GM18867 (cell line): ENCODE data around the gene KCNG4.

Experiments used
- ATAC-seq: cut with Tn5 transposase; IDR thresholded peaks from one replicate; pipeline ENCODE4 v1.9.1; 2021; ENCODE audit warnings: mild to moderate bottlenecking, moderate library complexity; ENCODE audit not compliant: unreplicated experiment

KCNG4 gene, protein sequence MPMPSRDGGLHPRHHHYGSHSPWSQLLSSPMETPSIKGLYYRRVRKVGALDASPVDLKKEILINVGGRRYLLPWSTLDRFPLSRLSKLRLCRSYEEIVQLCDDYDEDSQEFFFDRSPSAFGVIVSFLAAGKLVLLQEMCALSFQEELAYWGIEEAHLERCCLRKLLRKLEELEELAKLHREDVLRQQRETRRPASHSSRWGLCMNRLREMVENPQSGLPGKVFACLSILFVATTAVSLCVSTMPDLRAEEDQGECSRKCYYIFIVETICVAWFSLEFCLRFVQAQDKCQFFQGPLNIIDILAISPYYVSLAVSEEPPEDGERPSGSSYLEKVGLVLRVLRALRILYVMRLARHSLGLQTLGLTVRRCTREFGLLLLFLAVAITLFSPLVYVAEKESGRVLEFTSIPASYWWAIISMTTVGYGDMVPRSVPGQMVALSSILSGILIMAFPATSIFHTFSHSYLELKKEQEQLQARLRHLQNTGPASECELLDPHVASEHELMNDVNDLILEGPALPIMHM

DNA sequence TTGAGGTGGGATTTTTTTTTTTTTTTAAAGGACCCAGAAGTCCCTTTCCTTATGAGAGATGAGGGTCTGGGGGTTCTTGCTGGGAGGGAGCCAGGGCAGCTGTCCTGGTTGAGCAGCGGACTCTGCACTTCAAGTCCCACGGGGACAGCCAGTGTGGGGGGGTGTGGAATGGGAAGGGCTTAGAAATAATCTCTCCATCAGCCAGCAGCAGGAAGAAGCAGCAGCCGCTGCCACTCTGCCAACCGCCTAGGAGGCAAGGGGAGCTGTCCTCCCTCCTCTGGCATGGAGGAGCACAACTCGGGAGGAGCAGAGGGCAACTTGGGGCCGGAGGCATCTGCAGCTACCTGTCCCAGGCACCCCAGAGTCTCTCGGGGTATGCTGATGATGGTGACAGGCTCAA, at the start of gene KCNG4:
Gene KCNG4 (minus strand): TSS at position 104 of the 400 bp plus-strand sequence. CDS start 2,527 bp downstream, outside the sequence.
- no peak for ATAC-seq

DNA sequence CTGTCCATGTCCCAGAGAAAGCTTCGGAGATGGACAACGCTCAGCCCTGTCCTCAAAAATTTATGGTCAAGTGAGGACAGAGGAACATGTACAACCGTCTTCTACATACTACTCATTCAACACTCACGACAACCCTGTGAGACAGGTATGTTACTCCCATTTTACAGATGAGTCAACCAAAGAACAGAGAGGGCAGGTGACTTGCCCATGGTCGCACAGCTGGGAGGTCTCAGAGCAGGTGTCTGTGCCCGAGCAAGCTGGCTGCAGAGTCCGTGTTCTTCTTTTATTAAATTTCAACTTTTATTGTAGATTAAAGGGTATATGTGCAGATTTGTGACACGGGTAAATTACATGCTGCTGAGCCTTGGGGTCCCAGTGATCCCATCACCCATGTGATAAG, 49.1 kb upstream of the KCNG4 start:
- no peak for ATAC-seq

DNA sequence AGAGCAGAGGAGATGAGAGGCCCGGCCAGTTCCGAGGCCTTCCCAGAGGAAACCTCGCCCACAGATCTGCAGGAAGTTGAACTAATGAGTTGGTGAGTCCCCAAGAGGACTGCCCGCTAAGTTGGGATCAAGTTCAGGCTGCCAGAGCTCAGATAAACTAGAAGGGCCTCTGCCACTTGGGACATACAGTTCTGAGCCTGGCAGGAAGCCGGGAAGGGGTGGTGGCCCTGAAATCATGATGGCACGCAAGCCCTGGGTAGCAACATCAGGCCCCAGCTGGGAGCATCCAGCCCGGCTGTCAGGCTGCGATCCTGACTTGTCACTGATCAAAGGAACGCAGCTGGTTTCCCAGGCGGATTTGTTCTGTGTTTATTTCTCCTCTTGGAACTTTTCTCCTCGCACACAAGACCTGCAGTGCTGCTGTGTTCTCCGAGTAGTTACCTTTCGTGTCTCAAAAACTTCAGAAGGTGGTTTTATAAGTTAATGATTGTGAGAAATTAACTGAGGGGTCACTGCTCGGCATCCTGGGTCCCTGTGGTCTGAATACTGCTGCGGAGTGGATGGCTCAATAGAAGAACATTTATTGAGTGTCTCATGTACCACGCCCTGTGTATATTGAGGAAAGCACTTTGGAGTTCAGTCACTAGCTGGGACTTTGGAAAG, 46.9 kb upstream of the KCNG4 start:
- no peak for ATAC-seq

DNA sequence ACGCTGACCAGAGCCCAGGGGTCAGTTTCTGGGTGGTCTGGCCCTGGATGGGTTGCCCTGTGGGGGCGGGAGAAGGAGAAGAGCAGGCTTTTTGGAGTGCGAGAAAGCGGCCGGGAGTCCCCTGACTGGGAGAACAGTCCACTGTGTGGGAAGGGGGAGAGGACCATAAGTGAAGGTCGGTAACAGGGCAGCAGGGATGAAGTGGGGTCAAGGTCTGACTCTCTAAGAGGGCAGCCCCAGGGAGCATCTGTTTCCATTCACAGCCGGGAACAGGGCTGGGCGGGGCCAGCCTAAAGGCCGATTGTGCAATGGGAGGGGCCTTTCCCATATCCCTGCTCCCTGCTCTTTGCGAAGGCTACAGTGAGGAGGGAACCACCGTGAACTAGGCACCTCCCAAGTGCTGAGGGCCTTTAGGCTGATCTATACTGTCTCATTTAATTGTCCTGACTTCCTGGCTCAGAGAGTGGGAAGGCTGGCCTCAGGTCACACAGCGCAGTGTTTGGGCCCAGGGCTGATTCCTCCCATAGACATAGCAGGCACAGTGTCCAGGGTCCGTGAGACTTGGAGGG, 44.4 kb upstream of the KCNG4 start:
- ATAC-seq = no peak

DNA sequence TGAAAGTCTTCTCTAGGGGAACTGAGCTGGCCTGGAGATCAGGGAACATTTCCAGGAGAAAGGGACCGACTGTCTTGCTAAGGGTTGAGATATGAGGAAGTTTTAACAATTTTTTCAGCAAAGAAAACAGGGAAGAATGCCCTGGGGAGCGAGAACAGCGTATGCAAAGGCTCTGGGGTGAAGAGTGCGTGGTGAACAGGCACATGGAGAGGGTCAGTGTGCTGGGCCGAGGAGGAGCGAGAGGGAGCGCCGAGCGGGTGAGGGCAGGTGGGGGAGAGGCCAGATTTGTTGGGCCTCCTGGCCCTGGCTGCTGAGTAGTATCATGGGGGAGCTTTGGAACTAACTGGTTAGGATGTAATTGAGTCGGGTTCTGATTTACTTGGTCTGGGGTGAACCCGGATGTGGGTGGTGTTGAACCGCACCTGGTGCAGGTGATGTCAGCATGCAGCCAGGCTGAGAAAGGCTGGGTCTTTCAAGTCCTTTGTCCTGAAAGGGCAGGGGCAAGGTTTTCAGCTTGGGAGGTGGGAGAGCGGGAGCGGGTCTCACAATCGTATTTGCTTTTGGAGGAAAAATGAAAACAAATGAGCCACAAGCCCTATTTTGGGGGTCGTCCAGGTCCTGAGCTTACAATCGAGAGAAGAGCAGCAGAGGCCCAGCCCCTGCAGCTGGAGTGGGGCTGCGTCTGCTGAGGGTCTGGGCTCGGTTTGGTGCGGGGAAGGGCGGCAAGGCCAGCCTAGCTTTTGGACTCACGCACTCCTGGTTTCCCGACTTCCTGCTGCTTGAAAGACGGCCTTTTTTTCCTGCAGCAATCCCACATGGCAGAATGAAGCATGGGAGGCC, 43.7 kb upstream of the KCNG4 start:
- ATAC-seq = no peak

DNA sequence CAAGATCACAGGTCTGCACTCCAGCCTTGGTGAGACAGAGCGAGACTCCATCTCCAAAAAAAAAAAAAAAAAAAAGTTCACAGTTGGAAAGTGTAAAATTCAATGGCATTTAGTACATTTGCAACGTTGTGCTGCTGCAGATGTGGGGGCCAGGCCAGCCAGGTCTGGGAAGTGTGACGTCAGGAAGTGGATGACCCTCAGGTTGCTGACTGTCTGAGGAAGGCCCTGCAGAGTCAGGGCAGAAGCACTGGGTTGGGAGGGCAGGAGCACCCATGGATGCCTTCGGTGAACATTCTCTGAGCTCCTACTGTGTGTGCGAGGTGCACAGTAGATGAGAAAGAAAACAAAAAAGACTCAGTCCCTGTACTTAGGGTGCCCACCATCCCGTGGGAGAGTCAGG, 42.7 kb upstream of the KCNG4 start:
- ATAC-seq = no peak

DNA sequence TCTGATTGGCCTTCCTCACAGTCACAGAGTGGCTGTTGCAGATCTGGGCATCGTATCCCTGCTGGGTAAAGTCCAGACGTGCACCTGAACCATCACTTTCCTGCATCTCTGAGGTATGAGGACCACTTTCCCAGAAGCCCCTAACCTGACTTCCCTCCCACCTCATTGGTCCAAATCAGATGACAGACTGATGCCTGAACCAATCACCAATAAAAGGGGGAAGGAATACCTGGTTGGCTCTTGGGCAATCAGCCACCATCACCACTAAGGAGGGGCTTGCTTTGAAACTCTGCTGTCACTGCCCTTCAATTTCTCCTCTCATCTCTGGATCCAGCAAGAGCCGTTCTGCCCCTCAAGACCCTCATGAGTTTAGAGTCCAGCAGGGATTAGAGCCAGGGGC, 41.3 kb upstream of the KCNG4 start:
- no peak for ATAC-seq

DNA sequence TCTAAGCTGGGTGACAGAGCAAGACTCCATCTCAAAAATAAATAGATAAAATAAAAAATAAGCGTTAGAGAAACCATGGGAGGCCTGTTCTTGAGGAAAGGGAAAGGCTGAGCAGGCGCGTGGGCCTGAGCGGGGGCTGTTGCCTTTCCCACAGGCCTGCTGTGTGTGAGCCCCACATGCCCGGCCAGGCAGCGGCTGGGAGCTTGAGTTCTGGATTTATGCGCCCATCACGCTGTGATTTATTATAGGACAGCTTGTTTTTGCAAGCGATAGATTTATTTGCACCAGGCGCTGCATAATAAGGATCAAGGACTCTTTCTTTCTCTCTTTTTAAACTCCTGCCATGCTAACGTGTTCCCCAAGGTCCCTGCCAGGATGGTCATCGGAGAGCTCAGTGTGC, 40.1 kb upstream of the KCNG4 start:
- ATAC-seq = no peak

DNA sequence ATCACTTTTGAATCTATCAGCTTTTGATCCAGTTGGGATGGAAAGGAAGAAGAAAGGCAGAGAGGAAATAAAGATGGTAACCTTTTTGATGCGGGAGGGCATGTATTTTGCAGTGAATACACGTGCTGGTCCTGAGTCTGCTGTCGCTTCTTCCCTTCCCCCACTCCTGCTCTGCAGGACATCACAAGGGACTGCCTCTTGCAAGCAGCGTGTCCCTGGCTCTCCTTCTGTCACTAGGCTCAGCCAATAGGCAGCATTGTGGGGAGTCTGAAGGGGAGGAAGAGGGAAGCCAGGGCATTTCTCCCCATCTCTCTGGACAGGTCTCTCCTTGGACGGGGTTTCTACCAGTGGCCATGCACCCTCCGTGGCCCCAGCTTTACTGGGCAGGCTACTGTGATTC, 39.2 kb upstream of the KCNG4 start:
- ATAC-seq = no peak

DNA sequence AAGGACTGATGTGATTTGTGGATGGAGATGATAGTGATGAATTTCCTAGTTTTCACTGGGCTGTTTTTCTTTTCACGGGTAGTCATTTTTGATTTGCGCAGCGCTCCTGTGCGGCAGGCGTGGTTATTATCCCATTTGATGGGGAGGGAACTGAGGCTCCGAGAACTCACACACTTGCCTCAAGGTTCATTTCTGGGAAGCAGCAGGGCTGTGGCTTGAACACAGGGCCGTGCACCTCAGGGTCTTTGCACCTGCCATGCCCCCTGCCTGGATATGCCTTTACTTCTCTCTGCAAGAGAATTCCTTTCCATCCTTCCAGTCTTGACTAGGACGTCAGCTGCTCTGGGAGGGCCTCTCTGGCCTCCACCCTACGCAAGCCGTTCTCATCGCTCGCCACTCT, 38.5 kb upstream of the KCNG4 start:
- no peak for ATAC-seq

DNA sequence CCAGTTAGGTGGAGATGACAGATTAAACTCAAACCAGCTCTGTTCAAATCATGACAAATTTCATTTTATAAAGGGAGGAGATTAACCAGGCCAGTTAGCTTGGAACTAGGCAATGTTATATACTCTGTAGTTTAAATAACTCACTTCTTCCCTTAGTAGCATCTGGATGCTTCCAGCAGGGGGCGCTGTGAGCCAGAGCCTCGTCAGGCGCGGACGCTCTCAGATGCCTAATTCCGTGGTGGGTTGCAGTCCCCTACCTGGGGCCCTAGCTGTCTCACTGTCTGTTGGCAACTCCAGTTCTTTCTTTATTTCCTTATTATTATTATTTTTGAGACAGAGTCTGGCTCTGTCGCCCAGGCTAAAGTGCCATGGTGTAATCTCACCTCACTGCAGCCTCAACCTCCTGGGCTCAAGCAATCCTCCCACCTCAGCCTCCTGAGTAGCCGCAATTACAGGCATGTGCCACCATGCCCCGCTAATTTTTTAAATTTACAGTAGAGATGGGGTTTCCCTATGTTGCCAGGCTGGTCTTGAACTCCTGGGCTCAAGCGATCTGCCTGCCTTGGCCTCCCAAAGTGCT, 37.5 kb upstream of the KCNG4 start:
- no peak for ATAC-seq

DNA sequence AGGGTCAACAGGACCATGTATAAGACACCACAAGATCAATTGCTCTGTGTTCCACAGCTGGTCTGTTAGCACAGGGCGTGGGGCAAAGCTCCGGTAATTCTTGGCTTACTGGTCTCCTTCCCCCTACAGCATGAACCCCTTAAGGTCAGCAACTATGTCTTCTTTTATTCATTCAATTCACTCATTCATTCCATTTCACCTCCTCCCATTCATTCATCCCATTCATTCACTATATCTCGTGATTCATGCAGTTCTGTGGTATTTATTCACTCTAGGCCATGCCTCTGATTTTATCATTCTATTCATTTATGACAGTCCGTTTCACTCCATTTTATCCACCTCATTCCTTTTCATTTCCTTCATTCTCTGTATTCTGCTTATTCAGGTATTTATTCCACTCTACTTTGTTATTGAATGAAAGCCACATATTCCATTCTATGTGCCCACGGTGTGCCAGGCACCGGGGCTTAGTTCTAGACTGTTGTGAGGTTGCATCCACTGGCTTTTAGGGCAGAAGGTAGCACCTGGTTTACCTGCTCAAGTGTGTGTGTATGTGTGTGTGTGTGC, 35.9 kb upstream of the KCNG4 start:
- ATAC-seq = no peak

DNA sequence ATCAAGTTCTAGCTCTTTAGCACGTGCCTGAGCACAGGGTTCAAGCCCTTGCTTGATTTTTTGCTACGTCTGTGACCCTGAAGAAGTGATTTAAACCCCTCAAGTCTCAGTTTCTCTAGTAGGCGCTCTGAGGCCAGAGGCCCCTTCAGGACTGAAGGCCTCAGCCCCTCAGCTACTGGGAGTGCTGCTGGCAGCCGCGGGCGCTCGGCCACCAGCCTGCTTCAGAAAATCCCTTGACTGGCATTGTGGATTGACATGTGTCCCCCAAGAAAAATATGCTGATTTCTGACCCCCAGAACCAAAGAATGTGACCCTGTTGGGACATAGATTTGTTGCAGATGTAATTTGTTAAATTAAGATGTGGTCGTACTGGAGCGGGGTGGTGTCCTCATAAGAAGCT, 34.7 kb upstream of the KCNG4 start:
- no peak for ATAC-seq

DNA sequence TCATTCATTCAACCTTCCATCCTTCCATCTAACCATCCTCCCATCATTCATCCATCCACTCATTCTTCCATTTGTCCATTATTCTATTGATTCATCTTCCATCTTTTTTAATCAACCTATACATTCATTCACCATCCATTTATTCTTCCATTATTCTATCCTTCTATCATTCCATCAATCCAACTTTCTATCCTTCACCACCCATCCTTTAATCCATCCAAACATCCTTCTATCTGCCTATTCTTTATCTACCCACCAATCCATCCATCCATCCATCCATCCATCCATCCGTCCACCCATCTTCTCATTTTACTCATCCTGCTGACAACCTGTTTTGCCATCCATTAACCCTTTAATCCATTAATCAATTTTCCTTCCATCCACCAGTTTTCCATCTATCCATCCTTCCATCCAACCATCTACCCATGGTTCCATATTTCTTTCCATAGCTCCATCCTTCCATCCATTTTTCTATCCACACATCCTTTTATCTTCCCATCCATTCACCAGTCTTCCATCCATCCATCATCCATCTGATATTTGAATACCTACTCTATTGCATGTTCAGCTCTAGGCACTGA, 33.0 kb upstream of the KCNG4 start:
- no peak for ATAC-seq

DNA sequence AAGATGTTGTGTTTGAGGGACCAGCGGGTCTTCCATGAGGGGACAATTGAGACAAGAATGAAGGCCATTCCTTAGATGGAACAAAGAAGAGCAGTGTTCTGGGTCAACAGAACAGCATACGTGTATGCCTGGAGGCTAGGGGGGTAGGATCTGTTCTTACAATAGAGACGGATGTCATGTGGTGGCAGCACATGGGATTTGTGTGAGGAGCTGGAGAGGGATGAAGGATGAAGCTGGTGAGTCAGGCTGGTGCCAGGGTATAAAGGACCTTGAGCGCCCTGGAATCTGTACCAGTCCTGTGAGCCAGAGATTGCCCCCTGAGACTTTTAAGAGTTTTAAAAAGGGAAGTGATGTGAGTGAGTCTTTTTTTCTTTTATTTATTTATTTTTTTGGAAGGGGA, 32.1 kb upstream of the KCNG4 start:
- ATAC-seq = no peak

DNA sequence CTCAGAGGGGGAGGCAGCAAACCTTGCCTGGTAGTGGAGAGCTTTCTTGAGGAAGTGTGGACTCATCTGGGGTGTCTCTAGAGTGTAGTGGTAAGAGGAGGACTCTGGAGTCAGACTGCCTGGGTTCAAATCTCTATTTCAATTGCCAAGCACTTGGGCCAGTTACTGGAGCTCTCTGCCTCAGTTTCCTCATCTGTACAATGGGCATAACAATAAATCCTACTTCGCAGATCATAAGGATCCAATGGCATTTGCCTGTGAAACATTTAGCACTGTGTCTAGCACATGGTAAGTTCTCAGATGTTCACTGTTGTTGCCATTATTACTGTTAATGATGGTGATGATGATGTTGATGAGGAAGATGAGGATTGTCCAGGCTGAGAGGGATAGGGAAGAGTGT, 31.2 kb upstream of the KCNG4 start:
- no peak for ATAC-seq

DNA sequence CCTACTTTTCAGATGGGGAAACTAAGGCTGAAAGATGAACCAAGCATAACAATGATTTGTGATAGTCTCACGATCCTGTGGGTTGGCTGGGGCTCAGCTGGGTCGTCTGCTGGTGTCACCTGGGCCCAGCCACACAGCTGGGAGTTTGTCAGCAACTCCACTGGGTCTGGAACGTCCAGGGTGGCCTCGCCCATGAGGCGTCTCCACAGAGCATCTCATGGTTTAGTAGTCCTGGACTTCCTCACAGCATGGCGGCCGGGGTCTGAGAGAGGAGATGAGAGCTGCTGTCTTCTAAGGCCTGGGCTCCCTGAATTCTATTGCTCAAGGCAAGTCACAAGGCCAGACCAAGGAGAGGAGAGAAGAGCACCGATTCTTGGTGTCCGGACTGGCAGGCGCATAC, 30.7 kb upstream of the KCNG4 start:
- ATAC-seq = no peak

DNA sequence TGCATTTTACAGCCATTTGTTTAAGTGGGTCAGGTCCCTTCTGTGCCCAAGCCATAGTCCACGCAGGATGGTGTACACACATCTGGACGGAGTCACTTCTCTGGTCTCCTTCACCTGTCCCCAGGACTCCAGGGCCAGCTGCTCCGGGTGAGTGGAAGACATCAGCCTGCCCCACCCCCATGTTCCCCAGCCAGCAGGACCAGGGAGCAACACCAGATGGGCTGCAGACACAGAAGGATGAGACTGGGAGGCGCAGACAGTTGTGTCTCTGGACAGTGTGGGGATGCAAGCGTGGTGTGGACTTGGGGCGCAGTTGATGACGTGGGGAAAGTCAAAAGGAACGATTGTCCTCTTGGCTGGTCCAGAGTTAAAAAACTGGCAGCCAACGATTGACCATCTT, 30.3 kb upstream of the KCNG4 start:
- no peak for ATAC-seq

DNA sequence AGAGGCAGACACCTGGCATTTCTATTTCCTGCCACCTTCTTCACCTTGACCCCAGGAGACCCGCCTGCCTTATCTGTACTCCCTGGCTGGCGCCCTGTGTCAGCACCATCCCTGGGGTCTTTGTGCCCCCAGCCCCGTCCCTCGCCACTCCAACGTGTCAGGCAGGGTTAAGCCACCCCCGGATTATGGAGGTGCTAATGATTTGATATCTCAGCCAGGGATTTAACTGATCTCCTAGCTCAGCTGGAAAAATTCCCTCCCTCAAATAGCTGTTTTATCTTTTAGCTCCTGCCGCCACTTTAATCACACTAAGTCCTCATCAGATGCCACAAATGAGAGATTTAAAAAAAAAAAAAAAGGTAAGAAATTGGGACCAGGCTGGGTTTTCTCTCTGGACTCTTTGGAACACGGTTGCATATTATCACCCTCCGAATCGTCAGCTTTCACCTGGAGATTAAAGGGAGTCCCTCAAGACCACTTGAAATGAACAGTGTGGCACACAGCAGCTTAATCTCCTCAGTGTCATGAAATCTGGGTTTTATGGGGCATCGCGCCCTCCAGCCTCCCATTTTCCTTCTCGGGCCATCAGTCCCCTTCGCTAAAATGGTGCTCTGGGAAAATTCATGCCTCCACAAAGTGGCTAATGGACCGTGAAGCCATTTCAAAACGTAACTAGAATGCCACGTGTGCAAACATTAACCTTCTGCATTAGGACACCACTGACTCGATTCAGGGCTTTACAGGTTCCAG, 28.7 kb upstream of the KCNG4 start:
- ATAC-seq = no peak
